ENCODE results near the gene FILIP1.

Gene FILIP1

GRCh38 chr6:75396005-75396800 is 97.4 kb downstream of the FILIP1 start:
- H3K36me3 ChIP-seq (replicated peaks; ENCODE audit: low read depth, low read length), result no peaks in the 10 kb centered on the region
- H3K9ac ChIP-seq (ENCODE audit: low read length), result no peak overlapping the region
- no peak overlapping the region for H3K4me2 ChIP-seq (ENCODE audit: low read length)
- H3K27ac ChIP-seq (ENCODE audit: low read length), result no peak overlapping the region
- no peaks in the 10 kb centered on the region for H4K20me1 ChIP-seq (ENCODE audit: insufficient read depth, low read length)
- 0 out of 2 replicates have a peak, but pooled peaks cover 2% of the 10 kb centered on the region for H3K4me1 ChIP-seq (ENCODE audit: low read length)
- TF ChIP-seq CTCF (IDR thresholded peaks at IDR 0.05; ENCODE audit: low read depth, low read length), result no peak
- no peak for TF ChIP-seq EZH2phosphoT487 (IDR thresholded peaks at IDR 0.05; ENCODE audit: low read depth)
- H2AFZ ChIP-seq (ENCODE audit: low read depth, low read length), result no peak overlapping the region
- H3K9me3 ChIP-seq (ENCODE audit: insufficient read depth, low read length), result no peaks in the 10 kb centered on the region
- no peak overlapping the region for H3K4me3 ChIP-seq (ENCODE audit: low read length)
- H3K79me2 ChIP-seq (ENCODE audit: low read length), result no peaks in the 10 kb centered on the region
- no peaks in the 10 kb centered on the region for H3K27me3 ChIP-seq (ENCODE audit: low read depth, low read length)

GRCh38 chr6:75393806-75394205 is 99.8 kb downstream of the FILIP1 start:
- Histone ChIP-seq H3K9me3 (ENCODE audit: insufficient read depth, low read length) (no peaks in the 10 kb centered on the region), H3K27ac (ENCODE audit: low read length) (no peak overlapping the region), H4K20me1 (ENCODE audit: insufficient read depth, low read length) (no peaks in the 10 kb centered on the region), H3K27me3 (ENCODE audit: low read depth, low read length) (no peaks in the 10 kb centered on the region), H3K4me1 (ENCODE audit: low read length) (0 out of 2 replicates have a peak, but pooled peaks cover 2% of the 10 kb centered on the region), H2AFZ (ENCODE audit: low read depth, low read length) (no peak overlapping the region), H3K4me2 (ENCODE audit: low read length) (no peak overlapping the region), H3K4me3 (ENCODE audit: low read length) (no peak overlapping the region), H3K9ac (ENCODE audit: low read length) (no peak overlapping the region), H3K79me2 (ENCODE audit: low read length) (no peaks in the 10 kb centered on the region), H3K36me3 (replicated peaks; ENCODE audit: low read depth, low read length) (no peaks in the 10 kb centered on the region)
- no peak for TF ChIP-seq CTCF (IDR thresholded peaks at IDR 0.05; ENCODE audit: low read depth, low read length)
- TF ChIP-seq EZH2phosphoT487 (IDR thresholded peaks at IDR 0.05; ENCODE audit: low read depth), result no peak

- no peaks in the 10 kb centered on the region for H3K36me3 ChIP-seq (replicated peaks; ENCODE audit: low read depth, low read length)
- no peak overlapping the region for H3K9ac ChIP-seq (ENCODE audit: low read length)
- no peaks in the 10 kb centered on the region for H3K27me3 ChIP-seq (ENCODE audit: low read depth, low read length)
Observed at GRCh38 chr6:75391276-75391675, 102.3 kb downstream of the FILIP1 start.

More at GRCh38 chr6:75391276-75391675, 102.3 kb downstream of the FILIP1 start:
- H4K20me1 ChIP-seq (ENCODE audit: insufficient read depth, low read length), result no peaks in the 10 kb centered on the region
- no peak overlapping the region for H2AFZ ChIP-seq (ENCODE audit: low read depth, low read length)
- no peak overlapping the region for H3K27ac ChIP-seq (ENCODE audit: low read length)
- H3K4me3 ChIP-seq (ENCODE audit: low read length), result no peak overlapping the region
- no peak overlapping the region for H3K4me2 ChIP-seq (ENCODE audit: low read length)
- H3K79me2 ChIP-seq (ENCODE audit: low read length), result no peaks in the 10 kb centered on the region
- no peak for TF ChIP-seq CTCF (IDR thresholded peaks at IDR 0.05; ENCODE audit: low read depth, low read length)
- TF ChIP-seq EZH2phosphoT487 (IDR thresholded peaks at IDR 0.05; ENCODE audit: low read depth), result no peak
- H3K9me3 ChIP-seq (ENCODE audit: insufficient read depth, low read length), result no peaks in the 10 kb centered on the region
- 0 out of 2 replicates have a peak, but pooled peaks cover 2% of the 10 kb centered on the region for H3K4me1 ChIP-seq (ENCODE audit: low read length)

All from OCI-LY3 (cell line).